Measurements from ENCODE around the gene SLC25A23.

Gene SLC25A23

DNA sequence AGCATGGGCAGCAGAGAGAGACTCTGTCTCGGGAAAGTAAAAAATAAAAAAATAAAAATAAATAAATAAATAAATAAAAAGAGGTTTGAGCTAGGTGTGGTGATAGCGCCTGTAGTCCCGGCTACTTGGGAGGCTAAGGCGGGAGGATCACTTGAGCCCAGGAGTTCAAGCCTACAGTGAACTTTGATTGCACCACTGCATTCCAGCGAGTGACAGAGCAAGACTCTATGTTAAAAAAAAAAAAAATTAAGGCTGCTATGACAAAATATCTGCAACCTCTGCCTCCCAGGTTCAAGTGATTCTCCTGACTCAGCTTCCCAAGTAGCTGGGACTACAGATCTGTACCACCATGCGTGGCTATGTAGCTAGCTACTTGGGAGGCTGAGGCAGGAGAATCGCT lies 25.2 kb upstream of the SLC25A23 start:
- no peak for DNase-seq (ENCODE audit: low spot score)

DNA sequence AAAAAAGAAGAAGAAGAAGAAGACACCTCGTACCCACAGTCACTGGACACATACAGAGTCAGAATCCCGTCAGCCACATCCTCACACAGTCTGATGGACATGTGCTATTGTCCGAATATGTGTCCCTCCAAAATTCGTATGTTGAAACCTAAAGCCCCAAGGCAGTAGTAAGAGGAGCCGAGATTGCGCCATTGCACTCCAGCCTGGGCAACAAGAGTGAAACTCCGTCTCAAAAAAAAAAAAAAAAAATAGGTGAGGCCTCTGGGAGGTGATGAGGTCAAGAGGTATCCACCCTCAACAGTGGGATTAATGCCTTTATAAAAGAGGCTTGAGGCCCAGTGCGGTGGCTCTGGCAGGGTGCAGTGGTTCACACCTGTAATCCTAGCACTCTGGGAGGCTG lies 24.6 kb upstream of the SLC25A23 start:
- ATAC-seq (ENCODE audit: low read depth) (no peak), DNase-seq (ENCODE audit: low spot score) (no peak)
- no peaks in the 10 kb centered on the region for H3K27me3 ChIP-seq (ENCODE audit: insufficient read depth, poor library complexity, severe bottlenecking)
- H3K4me3 ChIP-seq (ENCODE audit: severe bottlenecking), result no peak overlapping the region
- H3K4me1 ChIP-seq (ENCODE audit: insufficient read depth, poor library complexity, severe bottlenecking), result no peaks in the 10 kb centered on the region
- H3K36me3 ChIP-seq (ENCODE audit: low read depth), result no peaks in the 10 kb centered on the region
- TF ChIP-seq, protein P1, sequence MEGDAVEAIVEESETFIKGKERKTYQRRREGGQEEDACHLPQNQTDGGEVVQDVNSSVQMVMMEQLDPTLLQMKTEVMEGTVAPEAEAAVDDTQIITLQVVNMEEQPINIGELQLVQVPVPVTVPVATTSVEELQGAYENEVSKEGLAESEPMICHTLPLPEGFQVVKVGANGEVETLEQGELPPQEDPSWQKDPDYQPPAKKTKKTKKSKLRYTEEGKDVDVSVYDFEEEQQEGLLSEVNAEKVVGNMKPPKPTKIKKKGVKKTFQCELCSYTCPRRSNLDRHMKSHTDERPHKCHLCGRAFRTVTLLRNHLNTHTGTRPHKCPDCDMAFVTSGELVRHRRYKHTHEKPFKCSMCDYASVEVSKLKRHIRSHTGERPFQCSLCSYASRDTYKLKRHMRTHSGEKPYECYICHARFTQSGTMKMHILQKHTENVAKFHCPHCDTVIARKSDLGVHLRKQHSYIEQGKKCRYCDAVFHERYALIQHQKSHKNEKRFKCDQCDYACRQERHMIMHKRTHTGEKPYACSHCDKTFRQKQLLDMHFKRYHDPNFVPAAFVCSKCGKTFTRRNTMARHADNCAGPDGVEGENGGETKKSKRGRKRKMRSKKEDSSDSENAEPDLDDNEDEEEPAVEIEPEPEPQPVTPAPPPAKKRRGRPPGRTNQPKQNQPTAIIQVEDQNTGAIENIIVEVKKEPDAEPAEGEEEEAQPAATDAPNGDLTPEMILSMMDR (IDR thresholded peaks at IDR 0.05; ENCODE audit: poor library complexity, severe bottlenecking), result no peak
- no peaks in the 10 kb centered on the region for H3K9me3 ChIP-seq (ENCODE audit: severe bottlenecking)
- no peak overlapping the region for H3K27ac ChIP-seq (ENCODE audit: poor library complexity, severe bottlenecking)

More for the DNA sequence above, 25.2 kb upstream of the SLC25A23 start:
- Histone ChIP-seq H3K36me3 (ENCODE audit: low read depth) (no peaks in the 10 kb centered on the region), H3K4me3 (ENCODE audit: severe bottlenecking) (no peak overlapping the region), H3K9me3 (ENCODE audit: severe bottlenecking) (no peaks in the 10 kb centered on the region), H3K27ac (ENCODE audit: poor library complexity, severe bottlenecking) (no peak overlapping the region), H3K27me3 (ENCODE audit: insufficient read depth, poor library complexity, severe bottlenecking) (no peaks in the 10 kb centered on the region), H3K4me1 (ENCODE audit: insufficient read depth, poor library complexity, severe bottlenecking) (no peaks in the 10 kb centered on the region)
- TF ChIP-seq, protein P1 (IDR thresholded peaks at IDR 0.05; ENCODE audit: poor library complexity, severe bottlenecking), result no peak
- ATAC-seq (ENCODE audit: low read depth), result no peak

DNA sequence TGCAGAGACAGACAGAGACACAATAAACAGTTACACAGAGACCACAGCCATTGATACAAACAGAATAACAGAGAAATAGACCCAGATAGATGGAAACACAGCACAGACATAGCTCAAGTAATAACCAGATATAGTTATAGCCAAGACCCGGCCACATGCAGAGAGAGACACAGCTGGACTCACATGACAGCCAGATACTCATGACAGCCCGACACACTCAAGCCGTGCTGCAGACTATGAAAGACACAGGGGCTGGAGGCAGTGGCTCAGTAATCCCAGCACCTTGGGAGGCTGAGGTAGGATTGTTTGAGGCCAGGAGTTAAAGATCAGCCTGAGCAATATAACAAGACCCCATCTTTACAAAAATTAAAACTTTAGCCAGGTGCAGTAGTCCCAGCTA lies 23.6 kb upstream of the SLC25A23 start:
- H3K9me3 ChIP-seq (ENCODE audit: severe bottlenecking), result no peaks in the 10 kb centered on the region

DNA sequence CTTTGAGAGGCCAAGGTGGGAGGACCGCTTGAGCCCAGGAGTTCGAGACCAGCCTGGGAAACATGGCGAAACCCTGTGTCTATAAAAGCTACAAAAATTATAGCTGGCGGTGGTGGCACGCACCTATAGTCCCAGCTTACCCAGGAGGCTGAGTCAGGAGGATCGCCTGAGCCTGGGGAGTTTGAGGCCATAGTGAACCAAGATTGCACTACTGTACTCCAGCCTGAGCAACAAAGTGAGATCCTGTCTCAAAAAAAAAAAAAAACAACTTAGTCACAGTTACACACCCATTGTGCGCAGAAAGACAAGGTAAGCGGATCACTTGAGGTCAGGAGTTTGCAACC lies 22.7 kb upstream of the SLC25A23 start:
- Histone ChIP-seq H3K4me3 (ENCODE audit: severe bottlenecking) (no peak overlapping the region), H3K4me1 (ENCODE audit: insufficient read depth, poor library complexity, severe bottlenecking) (no peaks in the 10 kb centered on the region), H3K9me3 (ENCODE audit: severe bottlenecking) (no peaks in the 10 kb centered on the region), H3K27me3 (ENCODE audit: insufficient read depth, poor library complexity, severe bottlenecking) (no peaks in the 10 kb centered on the region), H3K27ac (ENCODE audit: poor library complexity, severe bottlenecking) (no peak overlapping the region), H3K36me3 (ENCODE audit: low read depth) (no peaks in the 10 kb centered on the region)
- TF ChIP-seq, protein P1 (IDR thresholded peaks at IDR 0.05; ENCODE audit: poor library complexity, severe bottlenecking), result no peak
- ATAC-seq (ENCODE audit: low read depth) (no peak), DNase-seq (ENCODE audit: low spot score) (no peak)

More for the DNA sequence above, 23.6 kb upstream of the SLC25A23 start:
- Histone ChIP-seq H3K27me3 (ENCODE audit: insufficient read depth, poor library complexity, severe bottlenecking) (no peaks in the 10 kb centered on the region), H3K36me3 (ENCODE audit: low read depth) (no peaks in the 10 kb centered on the region), H3K4me3 (ENCODE audit: severe bottlenecking) (no peak overlapping the region), H3K4me1 (ENCODE audit: insufficient read depth, poor library complexity, severe bottlenecking) (no peaks in the 10 kb centered on the region), H3K27ac (ENCODE audit: poor library complexity, severe bottlenecking) (no peak overlapping the region)
- no peak for DNase-seq (ENCODE audit: low spot score)
- ATAC-seq (ENCODE audit: low read depth), result no peak
- TF ChIP-seq, protein P1 (IDR thresholded peaks at IDR 0.05; ENCODE audit: poor library complexity, severe bottlenecking), result no peak

DNA sequence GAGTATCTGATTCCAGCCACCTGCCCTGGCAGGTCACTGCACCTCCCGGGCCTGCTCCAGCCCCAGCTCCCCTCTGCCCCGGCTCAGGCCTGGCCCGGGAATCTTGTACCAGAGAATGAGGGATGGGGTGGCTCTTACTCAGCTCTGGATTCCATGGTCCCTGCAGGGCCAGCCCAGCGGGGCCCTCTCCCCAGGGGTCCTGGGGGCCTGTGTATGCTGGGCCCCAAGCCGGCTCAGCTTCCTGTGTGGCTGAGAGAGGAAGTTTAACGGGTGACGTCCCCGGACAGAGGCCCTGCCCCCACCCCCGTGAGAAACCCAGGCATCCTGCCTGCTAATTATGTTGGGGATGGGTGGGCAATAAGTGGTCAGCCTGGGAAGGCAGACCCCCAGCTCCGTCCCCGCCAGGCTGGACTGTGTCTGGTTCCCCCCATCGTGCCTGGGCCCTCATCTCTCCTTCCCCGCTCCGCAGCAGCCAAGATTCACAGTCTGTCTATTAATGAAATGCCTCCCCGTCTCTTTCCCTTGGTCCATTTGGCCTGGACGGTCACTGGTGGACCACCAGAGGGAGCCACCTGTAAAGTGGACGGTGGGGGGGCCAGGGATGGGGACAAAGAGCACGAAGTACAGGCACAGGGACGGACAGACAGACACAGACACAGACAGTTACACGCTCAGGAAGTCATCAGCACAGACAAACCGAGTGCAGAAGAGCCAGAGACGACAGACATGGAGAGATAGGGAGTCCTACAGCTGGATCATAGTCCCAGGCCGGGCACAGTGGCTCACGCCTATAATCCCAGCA lies 22.1 kb upstream of the SLC25A23 start, which contains the start of gene DENND1C:
Gene DENND1C, minus strand, starts transcription at position 247 of the 802 bp plus-strand sequence. Its CDS starts 92 bp downstream, at position 155.
- H3K27me3 ChIP-seq (ENCODE audit: insufficient read depth, poor library complexity, severe bottlenecking), result no peaks in the 10 kb centered on the region
- no peaks in the 10 kb centered on the region for H3K9me3 ChIP-seq (ENCODE audit: severe bottlenecking)
- H3K4me3 ChIP-seq (ENCODE audit: severe bottlenecking), result no peak within 1 kb of the TSS
- H3K4me1 ChIP-seq (ENCODE audit: insufficient read depth, poor library complexity, severe bottlenecking), result no peaks in the 10 kb centered on the region
- H3K27ac ChIP-seq (ENCODE audit: poor library complexity, severe bottlenecking), result no peak within 1 kb of the TSS
- no peaks in the 10 kb centered on the region for H3K36me3 ChIP-seq (ENCODE audit: low read depth)
- ATAC-seq (ENCODE audit: low read depth) (no peak), DNase-seq (ENCODE audit: low spot score) (no peak)
- TF ChIP-seq, protein P1 (IDR thresholded peaks at IDR 0.05; ENCODE audit: poor library complexity, severe bottlenecking), result peak; percentile 16
